ENCODE measurements around the gene CABCOCO1.

CABCOCO1 gene

GRCh38 chr10:61805091-61805490 is 142.4 kb downstream of the CABCOCO1 start:
- no peaks in the 10 kb centered on the region for H3K4me1 ChIP-seq (ENCODE audit: insufficient read depth, low read length)
- H3K27me3 ChIP-seq (ENCODE audit: insufficient read depth, low read length), result no peaks in the 10 kb centered on the region
- H3K27ac ChIP-seq (ENCODE audit: low read depth, low read length), result no peak overlapping the region
- WGBS, result 88% methylated on average over 3 of the region's 3 CpGs
- H3K9ac ChIP-seq (ENCODE audit: low read depth, low read length), result no peak overlapping the region
- H3K9me3 ChIP-seq (ENCODE audit: insufficient read depth, low read depth, low read length), result no peaks in the 10 kb centered on the region
- H3K36me3 ChIP-seq (ENCODE audit: insufficient read depth, low read length), result no peaks in the 10 kb centered on the region
- H3K4me3 ChIP-seq (ENCODE audit: low read length), result no peak overlapping the region

DNA sequence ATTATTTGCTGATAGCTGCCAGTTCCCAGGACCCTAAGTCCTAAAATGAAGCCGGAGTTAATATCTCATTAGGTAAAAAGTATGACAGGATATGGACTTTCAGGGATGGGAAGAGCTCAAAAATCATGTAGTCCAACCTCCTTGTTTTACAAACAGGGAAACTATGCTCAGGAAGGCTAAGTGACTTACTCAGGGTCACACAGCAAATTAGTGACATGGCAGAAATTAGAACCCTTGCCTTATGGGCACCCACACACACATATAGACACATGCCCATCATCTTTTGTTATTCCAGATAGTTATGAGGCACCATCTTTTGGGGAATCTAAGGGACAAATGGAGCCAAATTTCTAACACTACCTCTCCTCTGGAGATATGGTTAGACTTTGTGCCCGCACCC is 147.5 kb downstream of the CABCOCO1 start:
- Histone ChIP-seq H3K36me3 (ENCODE audit: insufficient read depth, low read length) (no peaks in the 10 kb centered on the region), H3K27me3 (ENCODE audit: insufficient read depth, low read length) (no peaks in the 10 kb centered on the region), H3K9me3 (ENCODE audit: insufficient read depth, low read depth, low read length) (no peaks in the 10 kb centered on the region), H3K4me3 (ENCODE audit: low read length) (no peak overlapping the region), H3K4me1 (ENCODE audit: insufficient read depth, low read length) (no peaks in the 10 kb centered on the region), H3K27ac (ENCODE audit: low read depth, low read length) (no peak overlapping the region), H3K9ac (ENCODE audit: low read depth, low read length) (no peak overlapping the region)
- WGBS, result 100% methylated on average over 1 of the region's 2 CpGs

DNA sequence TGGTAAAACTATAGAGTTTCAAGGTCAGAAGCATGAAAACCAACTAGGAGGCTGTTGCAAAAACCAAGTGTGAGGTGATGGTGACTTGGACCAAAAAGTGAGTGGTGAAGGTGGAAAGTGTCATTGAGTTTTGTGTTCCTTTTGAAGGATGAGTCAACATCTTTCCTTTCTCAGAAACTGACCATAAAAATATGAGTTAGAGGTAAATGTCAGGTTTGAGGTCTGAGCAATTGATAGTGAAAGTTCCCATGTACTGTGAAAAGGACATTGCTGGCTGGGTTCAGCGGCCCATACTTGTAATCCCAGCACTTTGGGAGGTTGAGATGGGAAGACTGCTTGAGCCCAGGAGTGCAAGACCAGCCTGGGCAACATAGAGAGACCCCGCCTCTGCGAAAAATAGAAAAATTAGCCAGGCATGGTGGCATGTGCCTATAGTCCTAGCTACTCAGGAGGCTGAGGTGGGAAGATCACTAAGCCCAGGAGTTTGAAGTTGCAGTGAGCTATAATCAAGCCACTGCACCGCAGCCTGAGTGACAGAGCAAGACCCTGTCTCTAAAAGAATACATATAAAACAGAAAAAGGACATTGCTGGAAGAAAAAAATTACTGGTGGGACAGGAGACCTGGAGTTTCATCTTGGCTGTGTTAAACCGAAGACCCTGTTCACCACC is 149.5 kb downstream of the CABCOCO1 start:
- 83% methylated on average over 4 of the region's 5 CpGs for WGBS
- no peak overlapping the region for H3K9ac ChIP-seq (ENCODE audit: low read depth, low read length)
- H3K27ac ChIP-seq (ENCODE audit: low read depth, low read length), result no peak overlapping the region
- H3K27me3 ChIP-seq (ENCODE audit: insufficient read depth, low read length), result no peaks in the 10 kb centered on the region
- H3K4me1 ChIP-seq (ENCODE audit: insufficient read depth, low read length), result no peaks in the 10 kb centered on the region
- H3K4me3 ChIP-seq (ENCODE audit: low read length), result no peak overlapping the region
- H3K9me3 ChIP-seq (ENCODE audit: insufficient read depth, low read depth, low read length), result no peaks in the 10 kb centered on the region
- no peaks in the 10 kb centered on the region for H3K36me3 ChIP-seq (ENCODE audit: insufficient read depth, low read length)

DNA sequence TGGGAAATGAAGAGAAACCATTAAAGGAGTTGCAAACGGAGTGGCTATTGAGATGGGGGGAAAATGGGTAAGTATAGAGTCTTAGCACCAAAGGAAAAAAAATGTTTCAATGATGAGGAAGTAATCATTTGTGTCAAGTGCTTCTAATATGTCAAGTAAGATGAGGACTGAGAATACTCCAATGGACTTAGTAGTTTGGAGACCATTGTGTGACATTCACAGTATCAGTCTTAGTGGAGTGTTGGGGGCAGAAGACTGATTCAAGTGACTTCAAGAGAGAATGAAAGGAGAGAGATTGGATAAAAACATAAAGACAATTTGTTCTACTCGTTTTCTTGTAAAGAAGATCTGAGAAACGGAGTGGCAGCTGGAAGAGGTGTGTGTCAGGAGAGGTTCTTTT is 150.2 kb downstream of the CABCOCO1 start:
- no peaks in the 10 kb centered on the region for H3K4me1 ChIP-seq (ENCODE audit: insufficient read depth, low read length)
- H3K27me3 ChIP-seq (ENCODE audit: insufficient read depth, low read length), result no peaks in the 10 kb centered on the region
- H3K27ac ChIP-seq (ENCODE audit: low read depth, low read length), result no peak overlapping the region
- no peak overlapping the region for H3K9ac ChIP-seq (ENCODE audit: low read depth, low read length)
- no peaks in the 10 kb centered on the region for H3K9me3 ChIP-seq (ENCODE audit: insufficient read depth, low read depth, low read length)
- no peaks in the 10 kb centered on the region for H3K36me3 ChIP-seq (ENCODE audit: insufficient read depth, low read length)
- WGBS, result 93% methylated on average over 3 of the region's 3 CpGs
- no peak overlapping the region for H3K4me3 ChIP-seq (ENCODE audit: low read length)

DNA sequence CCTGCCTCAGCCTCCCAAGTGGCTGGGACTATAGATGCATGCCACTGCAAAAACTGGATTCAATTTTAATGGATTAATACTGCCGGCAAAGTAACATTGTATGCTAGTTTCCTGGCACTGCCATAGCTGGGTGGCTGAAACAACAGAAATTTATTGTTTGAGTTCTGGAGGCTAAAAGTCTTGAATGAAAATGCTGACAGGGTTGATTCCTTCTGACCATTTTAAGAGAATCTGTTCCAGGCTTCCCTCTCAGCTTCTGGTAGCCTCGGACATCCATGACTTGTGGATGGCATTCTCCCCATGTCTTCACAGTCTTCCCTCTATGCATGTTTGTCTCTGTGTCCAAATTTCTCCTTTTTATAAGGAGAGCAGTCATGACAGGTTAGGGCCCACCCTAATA is 151.4 kb downstream of the CABCOCO1 start:
- Histone ChIP-seq H3K27me3 (ENCODE audit: insufficient read depth, low read length) (no peaks in the 10 kb centered on the region), H3K4me1 (ENCODE audit: insufficient read depth, low read length) (no peaks in the 10 kb centered on the region), H3K9me3 (ENCODE audit: insufficient read depth, low read depth, low read length) (no peaks in the 10 kb centered on the region), H3K9ac (ENCODE audit: low read depth, low read length) (no peak overlapping the region), H3K36me3 (ENCODE audit: insufficient read depth, low read length) (no peaks in the 10 kb centered on the region), H3K27ac (ENCODE audit: low read depth, low read length) (no peak overlapping the region), H3K4me3 (ENCODE audit: low read length) (no peak overlapping the region)
- WGBS, result 93% methylated on average over 2 of the region's 2 CpGs

DNA sequence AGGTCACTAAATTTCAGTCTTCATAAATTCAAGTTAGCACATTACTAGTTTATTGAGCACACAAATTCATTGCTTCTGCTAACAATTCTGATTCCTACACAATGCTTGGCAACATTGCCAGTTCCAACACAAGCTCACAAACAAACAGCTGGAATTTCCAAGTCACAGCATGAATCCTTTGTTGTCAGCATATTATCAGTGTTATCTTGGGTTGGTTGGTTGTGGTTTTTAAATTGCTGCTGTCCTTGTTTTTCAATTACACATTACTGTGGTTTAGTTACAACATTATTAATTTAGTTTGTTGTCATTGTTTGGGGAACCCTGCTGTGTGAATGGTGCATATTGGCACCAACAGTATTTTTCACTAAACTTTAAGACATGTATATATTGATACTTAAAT is 152.8 kb downstream of the CABCOCO1 start:
- no peaks in the 10 kb centered on the region for H3K9me3 ChIP-seq (ENCODE audit: insufficient read depth, low read depth, low read length)
- no peaks in the 10 kb centered on the region for H3K27me3 ChIP-seq (ENCODE audit: insufficient read depth, low read length)
- no peak overlapping the region for H3K4me3 ChIP-seq (ENCODE audit: low read length)
- no peaks in the 10 kb centered on the region for H3K36me3 ChIP-seq (ENCODE audit: insufficient read depth, low read length)
- H3K9ac ChIP-seq (ENCODE audit: low read depth, low read length), result no peak overlapping the region
- no peaks in the 10 kb centered on the region for H3K4me1 ChIP-seq (ENCODE audit: insufficient read depth, low read length)
- no peak overlapping the region for H3K27ac ChIP-seq (ENCODE audit: low read depth, low read length)

All from HUES64 (cell line).